Fibroblast of pulmonary artery (primary cell): ENCODE measurements around the gene SCART1.

Source experiments
- DNase-seq: peaks from one replicate; pipeline ENCODE4 v3.0.0-alpha.2; 2010; ENCODE audit warnings: low read depth
- H3K4me3 ChIP-seq: replicated peaks from 2 replicates; pipeline ENCODE4 v1.5.1; 2011; ENCODE audit warnings: low read depth, mild to moderate bottlenecking, control low read depth, low read length, moderate library complexity
- TF ChIP-seq, protein P1 (sequence below): IDR thresholded peaks from 2 replicates; pipeline ENCODE4 v1.5.1; 2011; ENCODE audit warnings: mild to moderate bottlenecking, control low read depth, low read length, inconsistent platforms; ENCODE audit errors: missing control alignments

Gene SCART1

DNA sequence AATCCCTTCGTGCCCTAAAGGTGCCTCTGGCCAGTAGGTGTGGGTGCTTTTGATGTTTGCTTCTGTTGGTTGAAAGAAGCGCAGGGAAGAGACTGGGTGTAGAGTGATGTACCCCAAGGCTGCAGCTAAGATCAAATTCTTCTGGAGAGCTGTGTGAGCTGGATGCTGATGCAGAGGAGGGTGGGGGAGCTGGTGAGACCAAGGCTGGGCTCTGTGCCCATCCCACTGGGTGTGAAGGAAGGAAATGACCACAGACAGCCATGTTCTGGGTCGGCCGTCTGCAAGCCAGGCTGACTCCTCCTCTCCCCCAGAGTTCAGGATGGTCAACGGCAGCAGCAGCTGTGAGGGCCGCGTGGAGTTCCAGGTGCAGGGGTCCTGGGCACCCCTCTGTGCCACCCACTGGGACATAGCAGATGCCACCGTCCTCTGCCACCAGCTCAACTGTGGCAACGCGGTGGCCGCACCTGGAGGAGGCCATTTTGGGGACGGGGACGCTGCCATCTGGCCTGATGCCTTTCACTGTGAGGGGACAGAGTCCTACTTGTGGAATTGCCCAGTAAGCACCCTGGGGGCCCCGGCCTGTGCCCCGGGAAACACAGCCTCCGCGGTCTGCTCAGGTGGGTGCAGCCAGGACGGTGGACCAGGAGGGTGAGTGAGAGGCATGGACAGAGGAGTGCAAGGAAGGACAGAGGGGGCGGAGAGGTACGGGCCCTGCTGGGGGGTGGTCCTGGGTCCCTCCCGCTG is 5.1 kb downstream of the SCART1 start:
- H3K4me3 ChIP-seq, result no peak overlapping the region
- DNase-seq, result no peak
- TF ChIP-seq, protein P1, sequence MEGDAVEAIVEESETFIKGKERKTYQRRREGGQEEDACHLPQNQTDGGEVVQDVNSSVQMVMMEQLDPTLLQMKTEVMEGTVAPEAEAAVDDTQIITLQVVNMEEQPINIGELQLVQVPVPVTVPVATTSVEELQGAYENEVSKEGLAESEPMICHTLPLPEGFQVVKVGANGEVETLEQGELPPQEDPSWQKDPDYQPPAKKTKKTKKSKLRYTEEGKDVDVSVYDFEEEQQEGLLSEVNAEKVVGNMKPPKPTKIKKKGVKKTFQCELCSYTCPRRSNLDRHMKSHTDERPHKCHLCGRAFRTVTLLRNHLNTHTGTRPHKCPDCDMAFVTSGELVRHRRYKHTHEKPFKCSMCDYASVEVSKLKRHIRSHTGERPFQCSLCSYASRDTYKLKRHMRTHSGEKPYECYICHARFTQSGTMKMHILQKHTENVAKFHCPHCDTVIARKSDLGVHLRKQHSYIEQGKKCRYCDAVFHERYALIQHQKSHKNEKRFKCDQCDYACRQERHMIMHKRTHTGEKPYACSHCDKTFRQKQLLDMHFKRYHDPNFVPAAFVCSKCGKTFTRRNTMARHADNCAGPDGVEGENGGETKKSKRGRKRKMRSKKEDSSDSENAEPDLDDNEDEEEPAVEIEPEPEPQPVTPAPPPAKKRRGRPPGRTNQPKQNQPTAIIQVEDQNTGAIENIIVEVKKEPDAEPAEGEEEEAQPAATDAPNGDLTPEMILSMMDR, result no peak

DNA sequence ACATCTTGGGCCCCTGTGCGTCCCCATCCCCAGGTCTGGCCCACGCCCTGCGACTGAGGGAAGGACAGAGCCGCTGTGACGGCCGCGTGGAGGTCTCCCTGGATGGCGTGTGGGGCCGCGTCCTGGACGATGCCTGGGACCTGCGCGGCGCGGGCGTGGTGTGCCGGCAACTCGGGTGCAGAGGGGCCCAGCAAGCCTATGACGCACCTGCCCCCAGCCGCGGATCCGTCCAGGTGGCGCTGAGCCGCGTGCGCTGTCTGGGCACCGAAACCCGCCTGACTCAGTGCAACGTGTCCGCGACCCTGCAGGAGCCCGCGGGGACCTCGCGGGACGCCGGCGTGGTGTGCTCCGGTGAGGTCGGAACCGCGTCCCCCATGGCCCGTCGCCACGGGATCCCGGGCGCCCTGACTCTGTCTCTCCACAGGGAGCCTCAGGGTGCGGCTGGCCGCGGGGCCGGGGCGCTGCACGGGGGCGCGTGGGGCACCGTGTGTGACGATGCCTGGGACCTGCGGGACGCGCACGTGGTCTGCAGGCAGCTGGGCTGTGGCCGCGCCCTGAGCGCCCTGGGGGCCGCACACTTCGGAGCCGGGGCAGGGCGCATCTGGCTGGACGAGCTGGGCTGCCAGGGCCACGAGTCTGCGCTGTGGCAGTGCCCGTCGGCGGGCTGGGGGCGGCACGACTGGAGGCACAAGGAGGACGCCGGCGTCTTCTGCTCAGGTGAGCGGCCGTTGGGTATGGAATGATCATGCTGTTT is 5.9 kb downstream of the SCART1 start:
- no peak overlapping the region for H3K4me3 ChIP-seq
- TF ChIP-seq, protein P1, result no peak
- no peak for DNase-seq

DNA sequence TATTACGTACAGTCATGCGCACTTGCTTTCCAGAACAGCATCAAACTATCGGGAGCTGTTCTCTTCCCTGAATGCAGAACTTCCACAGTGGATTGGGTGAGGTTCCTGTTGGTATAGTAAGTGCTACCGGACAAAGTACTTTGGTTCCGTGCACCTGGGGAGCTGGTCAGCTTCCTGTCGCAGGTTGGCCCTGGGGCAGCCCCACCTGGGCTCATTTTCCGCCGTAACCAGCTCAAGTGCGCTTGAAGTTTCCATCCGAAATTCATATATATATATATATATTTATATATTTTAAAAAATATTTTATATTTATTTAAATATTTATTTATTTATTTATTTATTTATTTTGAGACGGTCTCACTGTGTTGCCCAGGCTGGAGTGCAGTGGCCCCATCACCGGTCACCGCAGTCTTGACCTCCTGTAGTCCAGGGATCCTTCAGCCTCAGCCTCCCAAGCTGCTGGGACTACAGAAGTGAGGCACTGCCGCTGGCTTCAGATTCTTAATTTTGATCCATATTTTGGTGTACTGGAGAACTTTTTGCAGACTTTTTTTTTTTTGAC is 6.5 kb downstream of the SCART1 start:
- no peak for DNase-seq
- TF ChIP-seq, protein P1, result no peak
- H3K4me3 ChIP-seq, result no peak overlapping the region

DNA sequence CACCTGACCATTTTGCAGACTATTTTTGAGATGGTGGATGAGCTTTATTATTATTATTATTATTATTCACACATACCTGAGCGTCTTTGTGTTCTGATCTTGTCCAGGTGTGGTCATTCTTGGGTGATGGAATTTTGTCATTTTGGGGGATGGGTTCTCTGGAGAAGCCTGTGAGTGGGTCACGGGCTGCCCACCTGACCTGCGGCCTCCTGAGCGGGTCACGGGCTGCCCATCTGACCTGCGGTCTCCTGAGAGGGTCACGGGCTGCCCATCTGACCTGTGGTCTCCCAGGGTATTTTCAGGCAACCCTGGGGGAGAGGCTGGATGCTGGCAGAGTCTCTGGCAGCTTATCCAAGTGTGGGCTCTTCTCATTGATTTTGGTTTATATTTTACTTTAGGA is 7.3 kb downstream of the SCART1 start:
- TF ChIP-seq, protein P1, result no peak
- H3K4me3 ChIP-seq, result no peak overlapping the region
- no peak for DNase-seq

DNA sequence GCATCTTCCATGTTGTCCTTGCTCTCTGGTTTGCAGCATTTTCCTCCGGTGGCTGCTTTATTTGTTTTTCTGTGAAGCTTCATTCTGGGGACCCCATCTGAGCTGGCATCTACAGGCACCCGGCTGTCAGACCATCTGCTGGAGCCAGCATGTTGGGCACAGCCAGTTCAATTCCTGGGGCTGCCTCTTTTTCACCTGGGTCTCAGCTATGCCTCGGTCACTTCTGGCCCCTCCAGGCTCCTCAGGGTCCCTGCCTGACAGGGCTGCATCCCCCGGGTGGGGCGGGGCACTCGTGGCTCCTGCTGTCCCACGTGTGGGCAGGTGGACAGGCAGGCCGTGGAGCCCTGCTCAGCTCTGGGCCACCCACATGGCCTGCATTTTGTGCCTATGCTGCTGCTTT is 8.1 kb downstream of the SCART1 start:
- TF ChIP-seq, protein P1, result no peak
- DNase-seq, result no peak
- no peak overlapping the region for H3K4me3 ChIP-seq

DNA sequence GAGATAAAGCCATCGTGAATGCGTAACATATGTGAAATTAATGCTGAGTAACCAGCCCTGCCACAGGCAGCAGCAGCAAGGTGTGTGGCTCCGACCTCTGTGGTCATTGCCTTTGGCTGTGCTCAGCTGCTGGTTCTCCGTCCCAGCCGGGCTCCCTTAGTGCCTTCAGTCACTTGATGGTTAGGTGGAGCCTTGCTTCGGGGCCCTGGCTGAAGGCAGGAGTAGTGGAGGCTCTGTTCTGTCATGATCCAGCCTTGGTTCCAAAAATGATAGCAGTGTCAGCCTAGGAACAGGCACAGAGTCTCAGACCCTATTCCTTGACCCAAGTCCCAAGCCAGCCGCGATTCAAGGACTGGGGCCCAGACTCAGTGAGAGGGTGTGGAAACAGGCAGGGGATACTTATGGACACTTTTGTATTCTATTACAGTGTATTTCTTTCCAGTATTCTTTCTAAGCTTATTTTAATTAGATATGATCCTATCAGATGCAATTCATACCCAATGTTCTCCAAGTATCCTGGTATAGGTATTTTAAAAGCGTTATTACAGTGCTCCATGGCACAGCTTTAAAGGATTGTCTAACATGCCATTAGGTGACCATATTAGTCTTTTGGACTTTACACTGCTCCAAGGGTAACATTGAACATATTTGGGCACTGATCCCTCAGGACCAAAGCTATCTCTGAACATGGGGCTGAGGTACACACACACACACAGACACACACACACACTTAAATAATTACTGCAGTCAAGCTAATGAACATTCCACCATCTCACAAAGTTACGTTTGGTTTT is 9.0 kb downstream of the SCART1 start:
- H3K4me3 ChIP-seq, result no peak overlapping the region
- no peak for DNase-seq

More for the DNA sequence above, 9.0 kb downstream of the SCART1 start:
- TF ChIP-seq, protein P1, result no peak
